Neuronal stem cell (in vitro differentiated cells): ENCODE data around the gene COG5.
"Not testable (repeated sequence)": the region's sequence is repeated elsewhere in the genome, so short reads cannot be mapped to it uniquely, and the experiment has no call there.

ENCODE experiments used
- DNase-seq: peaks from one replicate; pipeline ENCODE4 v3.0.0-alpha.2; 2013; ENCODE audit warnings: low spot score
- H2AFZ ChIP-seq: one replicate; pipeline ENCODE4 v1.6.1; 2013; ENCODE audit warnings: mild to moderate bottlenecking, low read length, inconsistent platforms
- H2AK5ac ChIP-seq: 2 replicates; pipeline ENCODE4 v1.6.1; 2013; ENCODE audit warnings: low read depth, mild to moderate bottlenecking, inconsistent platforms, low read length, moderate library complexity, mixed read lengths
- H2BK120ac ChIP-seq: 2 replicates; pipeline ENCODE4 v1.6.1; 2013; ENCODE audit warnings: low read depth, mild to moderate bottlenecking, inconsistent platforms, low read length, moderate library complexity, mixed read lengths
- H2BK12ac ChIP-seq: one replicate; pipeline ENCODE4 v1.6.1; 2013; ENCODE audit warnings: low read length, inconsistent platforms
- H2BK15ac ChIP-seq: 2 replicates; pipeline ENCODE4 v1.6.1; 2013; ENCODE audit warnings: mild to moderate bottlenecking, low read length, inconsistent platforms, mixed read lengths
- H2BK5ac ChIP-seq: one replicate; pipeline ENCODE4 v1.6.1; 2013; ENCODE audit warnings: inconsistent platforms, mild to moderate bottlenecking, low read length, moderate library complexity
- H3K14ac ChIP-seq: one replicate; pipeline ENCODE4 v1.6.1; 2013; ENCODE audit warnings: low read length, inconsistent platforms
- H3K18ac ChIP-seq: 2 replicates; pipeline ENCODE4 v1.6.1; 2013; ENCODE audit warnings: low read length, inconsistent platforms
- H3K23ac ChIP-seq: 2 replicates; pipeline ENCODE4 v1.6.1; 2013; ENCODE audit warnings: low read depth, mild to moderate bottlenecking, mixed read lengths, low read length, inconsistent platforms; ENCODE audit not compliant: poor library complexity
- H3K27ac ChIP-seq: replicated peaks from 3 replicates; pipeline ENCODE4 v1.5.1; 2013; ENCODE audit warnings: low read length, inconsistent platforms
- H3K27me3 ChIP-seq, 3 experiments: 2 replicates each; pipeline ENCODE4 v1.6.1; 2013; ENCODE audit warnings: low read length in 3 of 3, mild to moderate bottlenecking in 2 of 3, inconsistent platforms in 1 of 3, low read depth in 1 of 3, mixed read lengths in 1 of 3, moderate library complexity in 1 of 3; ENCODE audit not compliant: control insufficient read depth in 3 of 3, insufficient read depth in 3 of 3
- H3K36me3 ChIP-seq, 2 donors: replicated peaks in 1 of 2; 2 replicates each; pipeline ENCODE4 v1.6.1; 2013; ENCODE audit warnings: low read length in 2 of 2; ENCODE audit not compliant: control insufficient read depth in 2 of 2, insufficient read depth in 2 of 2
- H3K4ac ChIP-seq: 2 replicates; pipeline ENCODE4 v1.6.1; 2013; ENCODE audit warnings: inconsistent platforms, mild to moderate bottlenecking, low read length, moderate library complexity
- H3K4me1 ChIP-seq, 2 donors: 1 replicate in 1 of 2; 2 replicates in 1 of 2; pipeline ENCODE4 v1.6.1; 2013; ENCODE audit warnings: low read length in 2 of 2, low read depth in 1 of 2; ENCODE audit not compliant: control insufficient read depth in 2 of 2, insufficient read depth in 1 of 2
- H3K4me2 ChIP-seq: one replicate; pipeline ENCODE4 v1.6.1; 2013; ENCODE audit warnings: mild to moderate bottlenecking, low read length, inconsistent platforms; ENCODE audit not compliant: insufficient read depth, poor library complexity, severe bottlenecking
- H3K4me3 ChIP-seq, 2 donors: 2 replicates each; pipeline ENCODE4 v1.5.1; 2013; ENCODE audit warnings: low read length in 2 of 2, mild to moderate bottlenecking in 2 of 2, inconsistent platforms in 1 of 2, moderate library complexity in 1 of 2
- H3K79me1 ChIP-seq: one replicate; pipeline ENCODE4 v1.6.1; 2013; ENCODE audit warnings: low read depth, mild to moderate bottlenecking, inconsistent platforms, low read length, moderate library complexity
- H3K9ac ChIP-seq: one replicate; pipeline ENCODE4 v1.6.1; 2013; ENCODE audit warnings: mild to moderate bottlenecking, low read depth, low read length, inconsistent platforms; ENCODE audit not compliant: poor library complexity
- H3K9me3 ChIP-seq, 2 donors: replicated peaks in 1 of 2; 2 replicates each; pipeline versions ENCODE3 to v1.6.1; 2013; ENCODE audit warnings: low read length in 2 of 2, mild to moderate bottlenecking in 2 of 2, inconsistent platforms in 1 of 2, low read depth in 1 of 2, mixed read lengths in 1 of 2, moderate library complexity in 1 of 2; ENCODE audit not compliant: control insufficient read depth in 2 of 2, insufficient read depth in 1 of 2
- H4K8ac ChIP-seq: one replicate; pipeline ENCODE4 v1.6.1; 2013; ENCODE audit warnings: low read depth, mild to moderate bottlenecking, inconsistent platforms, low read length, moderate library complexity
- H4K91ac ChIP-seq: one replicate; pipeline ENCODE4 v1.6.1; 2013; ENCODE audit warnings: low read length, low read depth, mild to moderate bottlenecking, inconsistent platforms; ENCODE audit not compliant: poor library complexity
- WGBS, 2 donors: extraction: QIAGEN DNeasy Blood & Tissue Kit; methylation state at CpG; one replicate each; pipeline ENCODE4 v1.1.7; 2013; ENCODE audit warnings: missing lambda C conversion rate in 2 of 2, mixed read lengths in 1 of 2; ENCODE audit not compliant: insufficient read length in 2 of 2, insufficient replicate concordance in 1 of 2; ENCODE audit errors: extremely low coverage in 2 of 2; 5-methylcytosine and 5-hydroxymethylcytosine counted together

The COG5 gene

GRCh38 chr7:107246836-107247235, 316.9 kb downstream of the COG5 start:
- H2AK5ac ChIP-seq, H2AFZ ChIP-seq, H3K36me3 ChIP-seq, H3K27ac ChIP-seq, DNase-seq, H2BK5ac ChIP-seq, H3K4ac ChIP-seq, H2BK120ac ChIP-seq, H3K23ac ChIP-seq, H3K79me1 ChIP-seq, H4K91ac ChIP-seq, H3K9ac ChIP-seq, H3K4me3 ChIP-seq, H2BK15ac ChIP-seq, H3K18ac ChIP-seq, H3K4me1 ChIP-seq, H4K8ac ChIP-seq, H3K4me2 ChIP-seq, H3K27me3 ChIP-seq, H3K14ac ChIP-seq, H2BK12ac ChIP-seq: not testable (repeated sequence)
- no CpG with 5 or more reads among the region's 3 CpGs for WGBS, 2 donors
- H3K9me3 ChIP-seq, result peaks cover 0 to 19% of the 10 kb centered on the region in 2 donors

DNA sequence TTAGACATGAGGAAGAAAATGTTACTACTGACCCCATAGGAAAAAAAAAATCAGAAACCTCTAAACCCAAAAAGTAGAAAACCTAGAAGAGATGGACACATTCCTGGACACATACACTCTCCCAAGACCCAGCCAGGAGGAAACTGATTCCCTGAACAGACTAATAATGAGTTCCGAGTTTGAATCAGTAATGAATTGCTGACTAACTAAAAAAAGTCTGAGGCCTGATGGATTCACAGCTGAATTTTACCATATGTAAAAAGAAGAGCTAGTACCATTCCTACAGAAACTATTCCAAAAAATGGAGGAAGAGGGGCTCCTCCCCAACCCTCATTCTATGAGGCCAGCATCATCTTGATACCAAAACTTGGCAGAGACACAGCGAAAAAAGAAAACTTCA, 319.1 kb downstream of the COG5 start:
- Histone ChIP-seq H3K4me2 (no peak overlapping the region), H2AK5ac (no peak overlapping the region), H3K4me1 (peaks cover 0 to 2% of the 10 kb centered on the region in 2 donors), H2BK12ac (no peak overlapping the region), H3K36me3 (peaks cover 0 to 10% of the 10 kb centered on the region in 2 donors), H3K23ac (no peak overlapping the region), H3K14ac (no peak overlapping the region), H2BK120ac (no peak overlapping the region), H2AFZ (no peak overlapping the region), H3K9ac (no peak overlapping the region), H4K8ac (no peak overlapping the region), H3K9me3 (peaks cover 0 to 19% of the 10 kb centered on the region in 2 donors), H2BK5ac (no peak overlapping the region), H3K4ac (no peak overlapping the region), H4K91ac (no peak overlapping the region), H3K27ac (no peak overlapping the region), H3K27me3 (no peaks in the 10 kb centered on the region), H3K18ac (no peak overlapping the region), H2BK15ac (no peak overlapping the region), H3K79me1 (no peaks in the 10 kb centered on the region), H3K4me3 (no peak overlapping the region)
- no CpG with 5 or more reads among the region's 2 CpGs for WGBS, 2 donors
- no peak for DNase-seq

- Histone ChIP-seq H3K36me3 (peaks cover 0 to 5% of the 10 kb centered on the region in 2 donors), H2AK5ac (no peak overlapping the region), H2BK5ac (no peak overlapping the region), H3K18ac (no peak overlapping the region), H4K8ac (no peak overlapping the region), H3K27me3 (no peaks in the 10 kb centered on the region), H3K4me1 (no peaks in the 10 kb centered on the region), H3K4me2 (no peak overlapping the region), H3K4me3 (no peak overlapping the region), H3K14ac (no peak overlapping the region), H3K4ac (no peak overlapping the region), H2AFZ (no peak overlapping the region), H3K9ac (no peak overlapping the region), H3K9me3 (peaks cover 0 to 19% of the 10 kb centered on the region in 2 donors), H2BK15ac (no peak overlapping the region), H2BK120ac (no peak overlapping the region), H3K79me1 (no peaks in the 10 kb centered on the region), H3K27ac (no peak overlapping the region), H4K91ac (no peak overlapping the region), H3K23ac (no peak overlapping the region), H2BK12ac (no peak overlapping the region)
- DNase-seq, result no peak
- WGBS, 2 donors, result no CpG with 5 or more reads among the region's 4 CpGs
These were observed 321.5 kb downstream of the COG5 start for GRCh38 chr7:107242267-107242666.

GRCh38 chr7:107237451-107237850, 326.3 kb downstream of the COG5 start:
- Histone ChIP-seq H3K27me3 (no peaks in the 10 kb centered on the region), H3K9me3 (no peaks in the 10 kb centered on the region), H2BK12ac (no peak overlapping the region), H3K9ac (no peak overlapping the region), H2BK120ac (no peak overlapping the region), H3K79me1 (no peaks in the 10 kb centered on the region), H3K36me3 (no peaks in the 10 kb centered on the region), H4K91ac (no peak overlapping the region), H4K8ac (no peak overlapping the region), H3K4ac (no peak overlapping the region), H3K14ac (no peak overlapping the region), H2AFZ (no peak overlapping the region), H3K4me1 (peaks cover 0 to 4% of the 10 kb centered on the region in 2 donors), H3K4me3 (no peak overlapping the region), H3K4me2 (no peak overlapping the region), H2AK5ac (no peak overlapping the region), H3K18ac (no peak overlapping the region), H2BK15ac (no peak overlapping the region), H3K23ac (no peak overlapping the region), H2BK5ac (no peak overlapping the region), H3K27ac (no peak overlapping the region)
- WGBS, 2 donors, result no CpG with 5 or more reads among the region's 4 CpGs
- no peak for DNase-seq
